GM13976 (cell line): Measurements from ENCODE around the gene TMBIM1.

ENCODE experiments used
- DNase-seq: peaks from one replicate; pipeline ENCODE4 v3.0.0; 2012; ENCODE audit warnings: low spot score
- in situ Hi-C: fragments of 300-500 bp; cut with MboI; formaldehyde crosslinking; loops from one replicate; pipeline ENCODE4 v1.12.0; 2022; ENCODE audit warnings: low sequenced_read_pairs, mixed read lengths, inconsistent platforms; ENCODE audit not compliant: unreplicated experiment
- TF ChIP-seq, protein P1 (sequence below): IDR thresholded peaks from 2 replicates; pipeline ENCODE4 v1.5.1; 2012; ENCODE audit warnings: borderline replicate concordance, mild to moderate bottlenecking; ENCODE audit not compliant: insufficient read depth; ENCODE audit errors: extremely low read depth, missing control alignments, control extremely low read depth

Gene TMBIM1

DNA sequence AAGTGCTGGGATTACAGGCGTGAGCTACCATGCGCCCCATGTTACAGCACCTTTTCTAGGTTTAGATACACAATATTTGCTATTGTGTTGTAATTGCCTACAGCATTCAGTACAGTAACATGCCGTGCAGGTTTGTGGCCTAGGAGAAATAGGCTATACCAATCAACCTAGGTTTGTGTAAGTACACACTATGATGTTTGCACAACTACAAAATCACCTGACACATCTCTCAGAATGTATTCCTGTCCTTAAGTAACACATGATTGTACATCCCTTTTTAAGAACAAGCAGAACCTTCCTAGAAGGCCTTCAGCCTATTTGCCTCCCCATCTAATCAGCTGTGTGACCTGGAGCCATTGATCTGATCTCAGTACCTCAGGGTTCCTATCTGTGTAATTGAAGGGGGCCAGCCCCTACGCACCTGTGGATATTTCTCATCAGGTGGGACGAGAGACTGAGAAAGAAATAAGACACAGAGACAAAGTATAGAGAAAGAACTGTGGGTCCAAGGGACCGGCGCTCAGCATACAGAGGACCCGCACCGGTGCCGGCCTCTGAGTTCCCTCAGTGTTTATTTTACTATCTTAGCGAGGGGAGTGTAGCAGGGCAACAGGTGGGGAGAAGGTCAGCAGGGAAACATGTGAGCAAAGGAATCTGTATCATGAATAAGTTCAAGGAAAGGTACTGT is 18.7 kb upstream of the TMBIM1 start:
- TF ChIP-seq, protein P1, sequence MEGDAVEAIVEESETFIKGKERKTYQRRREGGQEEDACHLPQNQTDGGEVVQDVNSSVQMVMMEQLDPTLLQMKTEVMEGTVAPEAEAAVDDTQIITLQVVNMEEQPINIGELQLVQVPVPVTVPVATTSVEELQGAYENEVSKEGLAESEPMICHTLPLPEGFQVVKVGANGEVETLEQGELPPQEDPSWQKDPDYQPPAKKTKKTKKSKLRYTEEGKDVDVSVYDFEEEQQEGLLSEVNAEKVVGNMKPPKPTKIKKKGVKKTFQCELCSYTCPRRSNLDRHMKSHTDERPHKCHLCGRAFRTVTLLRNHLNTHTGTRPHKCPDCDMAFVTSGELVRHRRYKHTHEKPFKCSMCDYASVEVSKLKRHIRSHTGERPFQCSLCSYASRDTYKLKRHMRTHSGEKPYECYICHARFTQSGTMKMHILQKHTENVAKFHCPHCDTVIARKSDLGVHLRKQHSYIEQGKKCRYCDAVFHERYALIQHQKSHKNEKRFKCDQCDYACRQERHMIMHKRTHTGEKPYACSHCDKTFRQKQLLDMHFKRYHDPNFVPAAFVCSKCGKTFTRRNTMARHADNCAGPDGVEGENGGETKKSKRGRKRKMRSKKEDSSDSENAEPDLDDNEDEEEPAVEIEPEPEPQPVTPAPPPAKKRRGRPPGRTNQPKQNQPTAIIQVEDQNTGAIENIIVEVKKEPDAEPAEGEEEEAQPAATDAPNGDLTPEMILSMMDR: no peak
- no peak for DNase-seq
- in situ Hi-C loops: no loop called here

DNA sequence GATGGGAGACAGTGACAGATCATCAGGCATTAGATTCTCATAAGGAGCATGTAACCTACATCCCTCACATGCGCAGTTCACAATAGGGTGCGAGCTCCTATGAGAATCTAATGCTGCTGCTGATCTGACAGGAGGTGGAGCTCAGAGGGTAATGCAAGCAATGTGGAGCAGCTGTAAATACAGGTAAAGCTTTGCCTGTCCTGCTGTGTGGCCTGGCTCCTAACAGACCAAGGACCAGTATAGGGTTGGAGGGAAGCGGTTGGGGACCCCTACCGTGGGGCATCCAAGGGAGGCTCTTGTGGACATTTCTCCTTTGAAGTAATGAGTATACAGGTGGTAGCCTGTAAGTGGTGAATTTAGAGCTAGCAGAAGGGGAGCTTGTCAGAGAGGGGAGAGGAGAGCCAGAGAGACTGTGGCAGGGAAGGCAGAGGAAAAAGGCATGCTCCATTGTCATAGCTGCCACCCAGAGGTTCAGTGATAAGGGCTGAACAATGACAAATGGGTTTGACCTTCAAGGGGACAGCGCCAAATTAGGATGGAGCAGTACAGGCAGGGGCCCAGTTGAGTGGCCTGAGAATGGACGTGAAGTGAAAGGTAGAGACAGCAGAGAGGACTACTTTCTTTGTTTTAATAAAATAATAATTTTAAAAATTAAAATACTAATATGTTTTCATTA is 15.2 kb upstream of the TMBIM1 start:
- in situ Hi-C loops: loop anchor here (10.0 kb wide), 1 partner anchor 47 kb away; the partner anchor contains the start of gene CATIP
- TF ChIP-seq, protein P1: no peak
- no peak for DNase-seq

DNA sequence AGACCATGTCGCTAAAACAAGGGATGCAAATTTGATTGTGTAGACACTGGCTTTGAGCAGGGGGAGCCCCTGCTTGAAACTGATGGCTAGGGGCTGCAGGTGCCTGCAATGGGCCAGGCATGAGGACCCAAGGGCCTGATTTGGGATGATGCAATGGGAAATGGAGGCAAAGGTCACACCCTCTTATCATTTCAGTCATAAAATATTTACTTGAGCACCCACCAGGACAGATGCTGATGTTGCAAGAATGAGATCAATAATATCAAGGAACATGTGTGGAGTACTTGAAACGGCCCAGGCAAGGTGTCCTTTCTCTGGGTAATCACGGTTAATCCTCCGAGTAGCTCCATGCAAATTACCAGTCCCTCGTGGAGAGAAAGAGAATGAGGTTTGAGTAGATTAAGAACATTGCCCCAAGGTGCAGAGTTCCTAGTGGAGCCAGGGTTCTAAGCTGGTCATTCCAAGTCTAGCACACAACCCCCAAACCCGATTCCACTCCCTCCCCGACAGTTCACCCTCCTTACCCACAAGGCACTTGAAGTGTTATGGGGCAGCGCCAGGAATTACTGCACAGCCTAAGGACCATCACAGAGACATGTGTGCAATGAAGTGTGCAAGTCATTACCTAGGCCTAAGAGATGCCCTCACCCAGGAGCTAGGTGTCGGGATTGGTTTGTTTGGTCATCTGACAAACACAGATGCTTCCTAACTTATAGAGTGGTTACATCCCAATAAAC is 14.0 kb upstream of the TMBIM1 start:
- DNase-seq: no peak
- TF ChIP-seq, protein P1: no peak
- in situ Hi-C loops: loop anchor here (10.0 kb wide), 1 partner anchor 48 kb away; the partner anchor contains the start of gene CATIP

DNA sequence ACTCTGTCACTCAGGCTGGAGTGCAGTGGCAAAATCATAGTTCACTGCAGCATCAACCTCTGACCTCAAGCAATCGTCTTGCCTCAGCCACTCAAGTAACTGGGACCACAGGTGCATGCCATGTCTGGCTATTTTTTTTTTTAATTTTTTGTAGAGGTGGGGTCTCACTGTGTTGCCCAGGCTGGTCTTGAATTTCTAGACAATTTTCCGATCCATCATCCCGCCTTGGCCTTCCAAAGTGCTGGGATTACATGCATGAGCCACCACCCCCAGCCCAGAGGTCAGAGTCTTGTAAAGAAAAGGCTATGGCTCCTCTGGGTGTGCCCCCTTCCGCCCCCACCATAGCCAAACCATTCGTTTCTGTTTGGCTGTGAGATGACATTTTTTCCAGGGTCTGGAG is 13.1 kb upstream of the TMBIM1 start:
- DNase-seq: no peak
- TF ChIP-seq, protein P1: no peak
- in situ Hi-C loops: loop anchor here (10.0 kb wide), 1 partner anchor 49 kb away; the partner anchor contains the start of gene CATIP

DNA sequence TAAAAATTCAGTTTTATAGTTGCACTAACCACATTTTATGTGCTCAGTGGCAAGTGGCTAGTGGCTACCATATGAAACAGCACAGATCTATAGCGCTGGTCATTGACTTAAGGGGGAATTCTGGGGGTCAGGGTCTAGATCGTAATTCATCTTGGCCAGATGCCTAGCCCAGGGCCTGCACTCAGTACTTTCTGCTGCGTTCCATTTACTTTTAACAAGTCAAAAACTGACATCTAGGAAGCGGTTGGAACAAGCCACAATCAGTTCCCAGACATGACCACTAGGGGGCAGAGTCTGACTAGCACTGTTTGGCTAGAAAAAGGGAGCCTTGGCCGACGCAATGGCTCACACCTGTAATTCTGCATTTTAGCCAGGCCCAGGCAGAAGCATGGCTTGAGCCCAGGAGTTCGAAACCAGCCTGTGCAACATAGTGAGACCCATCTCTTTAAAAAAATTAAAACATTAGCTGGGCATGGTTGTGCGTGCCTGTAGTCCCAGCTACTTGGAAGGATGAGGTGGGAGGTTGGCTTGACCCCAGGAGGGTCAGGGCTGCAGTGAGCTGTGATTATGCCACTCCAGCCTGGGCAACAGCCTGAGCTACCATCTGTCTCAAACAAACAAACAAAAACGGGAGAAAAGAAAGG is 9.0 kb upstream of the TMBIM1 start:
- DNase-seq: peak; percentile 76
- TF ChIP-seq, protein P1: peak; percentile 88
- in situ Hi-C loops: loop anchor here (10.0 kb wide), 1 partner anchor 54 kb away; the partner anchor contains the start of gene CATIP

DNA sequence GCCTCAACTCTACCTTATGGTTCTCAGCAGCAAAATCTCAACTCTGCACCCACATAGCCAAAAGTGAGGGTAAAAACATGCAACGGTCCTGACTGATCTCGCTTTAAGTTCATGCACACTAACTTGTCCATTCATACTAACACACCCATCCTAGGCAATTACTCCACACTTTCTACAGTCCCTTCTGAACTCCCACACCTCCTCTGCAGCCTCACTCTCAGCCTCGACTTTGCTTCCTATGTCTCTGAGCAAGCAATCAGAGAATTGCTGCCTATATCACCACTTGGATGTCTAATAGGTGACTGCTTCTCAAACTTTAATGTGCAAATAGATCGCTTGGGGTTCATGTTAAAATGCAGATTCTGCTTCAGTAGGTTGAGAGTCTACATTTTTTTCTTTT is 7.8 kb upstream of the TMBIM1 start:
- in situ Hi-C loops: loop anchor here (10.0 kb wide), 1 partner anchor 55 kb away; the partner anchor contains the start of gene CATIP
- DNase-seq: no peak
- TF ChIP-seq, protein P1: no peak
